Endodermal cell (in vitro differentiated cells): ENCODE data around the gene PPBP. TPM values are rescaled to one million over a fixed set of nuclear protein-coding genes. Genes with fewer than 3 reads are reported as not detected.

Source experiments
- DNase-seq: peaks from one replicate; pipeline ENCODE4 v3.0.0-alpha.2; 2017
- H3K27ac ChIP-seq: 2 replicates; pipeline ENCODE4 v1.5.1; 2013; ENCODE audit warnings: mild to moderate bottlenecking, low read depth, low read length, moderate library complexity
- H3K27me3 ChIP-seq: 2 replicates; pipeline ENCODE4 v1.6.1; 2013; ENCODE audit warnings: mild to moderate bottlenecking, low read length, moderate library complexity; ENCODE audit not compliant: insufficient read depth, control insufficient read depth, poor library complexity, severe bottlenecking
- H3K36me3 ChIP-seq: 2 replicates; pipeline ENCODE4 v1.7.0; 2013; ENCODE audit warnings: mild to moderate bottlenecking, low read length, moderate library complexity; ENCODE audit not compliant: control insufficient read depth, insufficient read depth
- H3K4me1 ChIP-seq: one replicate; pipeline ENCODE4 v1.7.0; 2013; ENCODE audit warnings: low read length; ENCODE audit not compliant: control insufficient read depth, insufficient read depth
- H3K4me3 ChIP-seq: 2 replicates; pipeline ENCODE4 v1.5.1; 2013; ENCODE audit warnings: mild to moderate bottlenecking, low read length, moderate library complexity
- H3K9ac ChIP-seq: 2 replicates; pipeline ENCODE4 v1.6.1; 2013; ENCODE audit warnings: mild to moderate bottlenecking, low read length, moderate library complexity; ENCODE audit not compliant: poor library complexity, severe bottlenecking; ENCODE audit errors: extremely low read depth
- H3K9me3 ChIP-seq: 2 replicates; pipeline ENCODE4 v1.6.1; 2013; ENCODE audit warnings: mild to moderate bottlenecking, low read length, moderate library complexity; ENCODE audit not compliant: control insufficient read depth
- H3K27ac Mint-ChIP-seq: 2 replicates; pipeline ENCODE4 v1.8.0; 2020; ENCODE audit warnings: mixed read lengths
- H3K27me3 Mint-ChIP-seq: 2 replicates; pipeline ENCODE4 v1.8.0; 2021; ENCODE audit warnings: mild to moderate bottlenecking, mixed read lengths; ENCODE audit not compliant: insufficient read depth
- H3K36me3 Mint-ChIP-seq: 2 replicates; pipeline ENCODE4 v1.8.0; 2020; ENCODE audit warnings: low read depth, mixed read lengths
- H3K4me1 Mint-ChIP-seq: 2 replicates; pipeline ENCODE4 v1.8.0; 2020; ENCODE audit warnings: mixed read lengths
- H3K4me3 Mint-ChIP-seq: 2 replicates; pipeline ENCODE4 v1.8.0; 2020; ENCODE audit warnings: mild to moderate bottlenecking, moderate library complexity, mixed read lengths
- H3K9me3 Mint-ChIP-seq: 2 replicates; pipeline ENCODE4 v1.8.0; 2020; ENCODE audit warnings: mild to moderate bottlenecking, mixed read lengths
- CTCF ChIP-seq: fragments of 200-600 bp; sonication (generic); conservative IDR thresholded peaks from 2 replicates; pipeline ENCODE4 v1.5.0; 2021; ENCODE audit warnings: antibody characterized with exemption, mild to moderate bottlenecking
- WGBS, 2 experiments: methylation state at CpG; one replicate each; pipeline versions ENCODE4 v1.1.5 to v1.1.7; 2013; ENCODE audit warnings: missing lambda C conversion rate in 2 of 2, mixed read lengths in 1 of 2; ENCODE audit not compliant: insufficient coverage in 1 of 2, insufficient read length in 1 of 2; 5-methylcytosine and 5-hydroxymethylcytosine counted together
- total RNA-seq, 2 donors: library from RNA; stranded (reverse); fragmentation: NEBNext Ultra II Directional in 1 of 2; extraction: Animal tissue kit (Norgen Biotek cat#: 25700) in 1 of 2; gene quantifications; 2 replicates in 1 of 2; 3 replicates in 1 of 2; pipeline ENCODE4 v1.2.1, GENCODE V29; 2021

PPBP gene
- total RNA-seq, 2 donors from 2014 or later: not detected

DNA sequence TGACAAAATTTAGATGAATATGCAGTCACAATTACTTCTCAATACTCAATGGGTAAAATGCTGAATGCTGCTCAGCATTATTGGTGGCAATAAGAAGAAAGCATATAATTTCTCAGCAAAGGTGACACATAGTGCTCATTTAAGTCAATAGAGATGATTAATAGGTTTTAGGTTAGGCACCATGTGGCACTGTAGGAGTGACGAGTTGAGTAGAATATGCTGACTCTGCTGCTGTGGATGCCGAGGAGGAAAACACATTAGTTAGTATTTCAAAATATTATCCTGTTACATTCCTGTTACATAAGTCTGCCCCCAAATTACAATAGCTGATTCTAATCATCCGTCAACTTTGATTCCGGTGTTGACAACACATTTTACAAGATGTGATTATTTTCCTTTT is 24.1 kb upstream of the PPBP start:
- H3K4me3 Mint-ChIP-seq: no peak overlapping the region
- peaks cover 4% of the 10 kb centered on the region for H3K4me1 Mint-ChIP-seq
- H3K36me3 Mint-ChIP-seq: no peaks in the 10 kb centered on the region
- no peak for DNase-seq
- no peaks in the 10 kb centered on the region for H3K36me3 ChIP-seq
- H3K4me3 ChIP-seq: no peak overlapping the region
- no peaks in the 10 kb centered on the region for H3K9me3 Mint-ChIP-seq
- no peaks in the 10 kb centered on the region for H3K9me3 ChIP-seq
- 92 to 94% methylated on average over 2 to 4 of the region's 4 CpGs for WGBS, 2 experiments
- no peak overlapping the region for H3K27ac Mint-ChIP-seq
- no peak overlapping the region for H3K27ac ChIP-seq
- H3K4me1 ChIP-seq: no peaks in the 10 kb centered on the region
- no peak overlapping the region for H3K9ac ChIP-seq
- no peak for TF ChIP-seq CTCF
- no peaks in the 10 kb centered on the region for H3K27me3 ChIP-seq
- no peaks in the 10 kb centered on the region for H3K27me3 Mint-ChIP-seq

DNA sequence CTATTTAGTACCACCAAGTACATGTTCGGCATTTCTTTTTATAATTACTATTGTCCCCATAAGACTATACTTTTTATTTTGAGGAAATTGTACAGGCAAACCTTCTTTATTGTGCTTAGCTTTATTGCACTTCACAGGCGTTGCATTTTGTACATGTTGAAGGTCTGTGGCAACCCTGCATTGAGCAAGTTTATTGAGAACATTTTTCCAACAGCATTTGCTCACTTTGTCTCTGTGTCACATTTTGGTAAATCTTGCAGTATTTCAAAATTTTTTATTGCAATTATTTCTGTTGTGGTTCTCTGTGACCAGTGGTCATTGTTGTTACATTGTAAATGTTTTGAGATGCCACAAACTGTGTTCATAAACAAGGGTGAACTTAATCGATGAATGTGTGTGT is 21.3 kb upstream of the PPBP start:
- H3K27ac Mint-ChIP-seq: no peak overlapping the region
- H3K4me3 Mint-ChIP-seq: no peak overlapping the region
- Histone ChIP-seq H3K4me3 (no peak overlapping the region), H3K9me3 (no peaks in the 10 kb centered on the region), H3K27me3 (no peaks in the 10 kb centered on the region), H3K27ac (no peak overlapping the region), H3K9ac (no peak overlapping the region), H3K4me1 (no peaks in the 10 kb centered on the region), H3K36me3 (no peaks in the 10 kb centered on the region)
- WGBS, 2 experiments: 78 to 100% methylated on average over 1 to 3 of the region's 3 CpGs
- H3K36me3 Mint-ChIP-seq: no peaks in the 10 kb centered on the region
- DNase-seq: no peak
- H3K4me1 Mint-ChIP-seq: peaks cover 11% of the 10 kb centered on the region
- no peak for TF ChIP-seq CTCF
- no peaks in the 10 kb centered on the region for H3K27me3 Mint-ChIP-seq
- no peaks in the 10 kb centered on the region for H3K9me3 Mint-ChIP-seq

DNA sequence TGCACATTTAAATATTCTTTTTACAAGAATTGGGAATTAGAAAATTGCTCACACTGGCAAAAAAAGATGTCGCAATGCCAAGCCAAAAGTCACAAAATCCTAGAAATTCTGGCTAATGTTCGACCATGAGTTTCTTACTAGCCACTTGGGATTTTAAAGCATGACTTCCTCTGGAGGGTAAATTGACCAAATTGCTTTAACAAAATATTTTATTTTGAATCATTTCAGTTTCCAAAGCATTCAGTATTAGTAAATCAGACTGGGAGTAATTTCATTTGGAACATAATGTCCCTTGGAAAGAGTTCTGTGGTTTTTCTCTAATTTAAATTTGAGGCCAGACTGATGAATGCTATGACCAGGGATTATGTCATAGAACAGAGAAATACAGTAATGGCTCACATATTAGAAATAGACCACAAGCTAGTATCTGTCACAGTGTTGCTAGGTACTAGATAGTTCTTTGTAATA is 18.1 kb upstream of the PPBP start:
- no peak overlapping the region for H3K27ac Mint-ChIP-seq
- no peaks in the 10 kb centered on the region for H3K9me3 ChIP-seq
- H3K9me3 Mint-ChIP-seq: no peaks in the 10 kb centered on the region
- no peaks in the 10 kb centered on the region for H3K27me3 Mint-ChIP-seq
- H3K36me3 Mint-ChIP-seq: peaks cover 2% of the 10 kb centered on the region
- DNase-seq: no peak
- H3K4me3 Mint-ChIP-seq: no peak overlapping the region
- H3K4me3 ChIP-seq: no peak overlapping the region
- no peak overlapping the region for H3K27ac ChIP-seq
- H3K9ac ChIP-seq: no peak overlapping the region
- H3K36me3 ChIP-seq: no peaks in the 10 kb centered on the region
- no peaks in the 10 kb centered on the region for H3K27me3 ChIP-seq
- H3K4me1 ChIP-seq: no peaks in the 10 kb centered on the region
- TF ChIP-seq CTCF: no peak
- H3K4me1 Mint-ChIP-seq: peaks cover 7% of the 10 kb centered on the region
- 99 to 100% methylated on average over 2 of the region's 2 CpGs for WGBS, 2 experiments
